Ovary (tissue), 3 donors: Measurements from ENCODE around the gene SYNPO2.

Experiments
- CTCF ChIP-seq, 3 donors: fragments of 450-650 bp in 2 of 3; fragments of 200-600 bp in 1 of 3; IDR thresholded peaks; one replicate each; pipeline versions ENCODE4 v1.5.1 to v1.8.0; 2016 to 2022; ENCODE audit warnings: antibody characterized with exemption in 3 of 3, mild to moderate bottlenecking in 1 of 3
- EP300 ChIP-seq: sonication (generic); formaldehyde crosslinking; IDR thresholded peaks from one replicate; pipeline ENCODE4 v1.6.1; 2017; ENCODE audit warnings: antibody characterized with exemption
- donor health status: DM: no; HTN: no; CAD: no.

- TF ChIP-seq EP300 (no peak), CTCF (IDR thresholded peaks at IDR 0.05) (no peak)
Measured at GRCh38 chr4:118947095-118947494, 58.4 kb downstream of the SYNPO2 start.
